GM12878 (cell line): Measurements from ENCODE around the gene ENOPH1.

Experiments
- SIX5 ChIP-seq: IDR thresholded peaks from 2 replicates; pipeline ENCODE4 v1.6.1; 2011; ENCODE audit warnings: mild to moderate bottlenecking, low read depth, low read length, moderate library complexity; ENCODE audit not compliant: severe bottlenecking
- SREBF2 ChIP-seq: IDR thresholded peaks from 2 replicates; pipeline ENCODE4 v1.6.1; 2012; ENCODE audit warnings: mild to moderate bottlenecking, low read length
- ZSCAN29 ChIP-seq: fragments of 450-650 bp; IDR thresholded peaks from 2 replicates; pipeline ENCODE4 v1.6.1; 2017; ENCODE audit warnings: mild to moderate bottlenecking, moderate library complexity
- TF ChIP-seq, protein P1 (sequence below): IDR thresholded peaks from 2 replicates; pipeline ENCODE4 v1.6.1; 2012; ENCODE audit warnings: low read depth, low read length, improper control_type of control experiment
- TF ChIP-seq, protein P2 (sequence below): IDR thresholded peaks from 2 replicates; pipeline ENCODE4 v1.6.1; 2012; ENCODE audit warnings: low read length, inconsistent platforms
- TF ChIP-seq, protein P3 (sequence below): IDR thresholded peaks from 2 replicates; pipeline ENCODE4 v1.6.1; 2012; ENCODE audit warnings: mild to moderate bottlenecking, low read depth, low read length

DNA sequence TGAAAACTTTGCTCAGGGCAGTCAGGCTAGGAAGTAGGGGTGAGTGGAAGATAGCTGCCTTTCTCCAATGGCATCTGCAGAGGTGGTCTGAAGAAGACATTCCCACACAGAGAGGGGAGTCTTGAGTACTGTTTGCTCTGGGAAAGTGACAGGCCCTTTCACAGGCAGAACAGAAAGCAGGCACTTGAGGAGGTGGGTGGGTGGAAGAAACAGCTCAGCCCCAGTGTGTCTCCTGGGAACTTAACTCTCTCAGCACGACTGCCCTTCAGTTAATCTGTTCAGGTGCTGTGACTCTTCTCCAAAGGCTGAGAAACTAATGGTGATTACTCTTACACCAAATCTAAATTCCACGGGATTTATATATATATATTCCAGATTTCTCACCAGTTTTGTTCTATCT is 28.3 kb downstream of the ENOPH1 start:
- TF ChIP-seq, protein P1, sequence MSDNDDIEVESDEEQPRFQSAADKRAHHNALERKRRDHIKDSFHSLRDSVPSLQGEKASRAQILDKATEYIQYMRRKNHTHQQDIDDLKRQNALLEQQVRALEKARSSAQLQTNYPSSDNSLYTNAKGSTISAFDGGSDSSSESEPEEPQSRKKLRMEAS, result no peak
- TF ChIP-seq SIX5 (no peak), SREBF2 (no peak), ZSCAN29 (no peak)
- TF ChIP-seq, protein P2, sequence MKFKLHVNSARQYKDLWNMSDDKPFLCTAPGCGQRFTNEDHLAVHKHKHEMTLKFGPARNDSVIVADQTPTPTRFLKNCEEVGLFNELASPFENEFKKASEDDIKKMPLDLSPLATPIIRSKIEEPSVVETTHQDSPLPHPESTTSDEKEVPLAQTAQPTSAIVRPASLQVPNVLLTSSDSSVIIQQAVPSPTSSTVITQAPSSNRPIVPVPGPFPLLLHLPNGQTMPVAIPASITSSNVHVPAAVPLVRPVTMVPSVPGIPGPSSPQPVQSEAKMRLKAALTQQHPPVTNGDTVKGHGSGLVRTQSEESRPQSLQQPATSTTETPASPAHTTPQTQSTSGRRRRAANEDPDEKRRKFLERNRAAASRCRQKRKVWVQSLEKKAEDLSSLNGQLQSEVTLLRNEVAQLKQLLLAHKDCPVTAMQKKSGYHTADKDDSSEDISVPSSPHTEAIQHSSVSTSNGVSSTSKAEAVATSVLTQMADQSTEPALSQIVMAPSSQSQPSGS, result peak; percentile 47; the same call in 1 of the 2 replicates
- TF ChIP-seq, protein P3, sequence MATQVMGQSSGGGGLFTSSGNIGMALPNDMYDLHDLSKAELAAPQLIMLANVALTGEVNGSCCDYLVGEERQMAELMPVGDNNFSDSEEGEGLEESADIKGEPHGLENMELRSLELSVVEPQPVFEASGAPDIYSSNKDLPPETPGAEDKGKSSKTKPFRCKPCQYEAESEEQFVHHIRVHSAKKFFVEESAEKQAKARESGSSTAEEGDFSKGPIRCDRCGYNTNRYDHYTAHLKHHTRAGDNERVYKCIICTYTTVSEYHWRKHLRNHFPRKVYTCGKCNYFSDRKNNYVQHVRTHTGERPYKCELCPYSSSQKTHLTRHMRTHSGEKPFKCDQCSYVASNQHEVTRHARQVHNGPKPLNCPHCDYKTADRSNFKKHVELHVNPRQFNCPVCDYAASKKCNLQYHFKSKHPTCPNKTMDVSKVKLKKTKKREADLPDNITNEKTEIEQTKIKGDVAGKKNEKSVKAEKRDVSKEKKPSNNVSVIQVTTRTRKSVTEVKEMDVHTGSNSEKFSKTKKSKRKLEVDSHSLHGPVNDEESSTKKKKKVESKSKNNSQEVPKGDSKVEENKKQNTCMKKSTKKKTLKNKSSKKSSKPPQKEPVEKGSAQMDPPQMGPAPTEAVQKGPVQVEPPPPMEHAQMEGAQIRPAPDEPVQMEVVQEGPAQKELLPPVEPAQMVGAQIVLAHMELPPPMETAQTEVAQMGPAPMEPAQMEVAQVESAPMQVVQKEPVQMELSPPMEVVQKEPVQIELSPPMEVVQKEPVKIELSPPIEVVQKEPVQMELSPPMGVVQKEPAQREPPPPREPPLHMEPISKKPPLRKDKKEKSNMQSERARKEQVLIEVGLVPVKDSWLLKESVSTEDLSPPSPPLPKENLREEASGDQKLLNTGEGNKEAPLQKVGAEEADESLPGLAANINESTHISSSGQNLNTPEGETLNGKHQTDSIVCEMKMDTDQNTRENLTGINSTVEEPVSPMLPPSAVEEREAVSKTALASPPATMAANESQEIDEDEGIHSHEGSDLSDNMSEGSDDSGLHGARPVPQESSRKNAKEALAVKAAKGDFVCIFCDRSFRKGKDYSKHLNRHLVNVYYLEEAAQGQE, result no peak
